Activated CD8-positive, alpha-beta memory T cell treated with anti-CD3 and anti-CD28 coated beads for 4 hours (primary cell): ENCODE data around the gene NACAD.
A peak's percentile ranks its signal among the peaks of the same experiment; 100 is the strongest.

ENCODE experiments used
- DNase-seq, 2 donors: peaks; one replicate each; pipeline ENCODE4 v3.0.0-alpha.2; 2020; ENCODE audit warnings: low read depth in 2 of 2

The NACAD gene, protein sequence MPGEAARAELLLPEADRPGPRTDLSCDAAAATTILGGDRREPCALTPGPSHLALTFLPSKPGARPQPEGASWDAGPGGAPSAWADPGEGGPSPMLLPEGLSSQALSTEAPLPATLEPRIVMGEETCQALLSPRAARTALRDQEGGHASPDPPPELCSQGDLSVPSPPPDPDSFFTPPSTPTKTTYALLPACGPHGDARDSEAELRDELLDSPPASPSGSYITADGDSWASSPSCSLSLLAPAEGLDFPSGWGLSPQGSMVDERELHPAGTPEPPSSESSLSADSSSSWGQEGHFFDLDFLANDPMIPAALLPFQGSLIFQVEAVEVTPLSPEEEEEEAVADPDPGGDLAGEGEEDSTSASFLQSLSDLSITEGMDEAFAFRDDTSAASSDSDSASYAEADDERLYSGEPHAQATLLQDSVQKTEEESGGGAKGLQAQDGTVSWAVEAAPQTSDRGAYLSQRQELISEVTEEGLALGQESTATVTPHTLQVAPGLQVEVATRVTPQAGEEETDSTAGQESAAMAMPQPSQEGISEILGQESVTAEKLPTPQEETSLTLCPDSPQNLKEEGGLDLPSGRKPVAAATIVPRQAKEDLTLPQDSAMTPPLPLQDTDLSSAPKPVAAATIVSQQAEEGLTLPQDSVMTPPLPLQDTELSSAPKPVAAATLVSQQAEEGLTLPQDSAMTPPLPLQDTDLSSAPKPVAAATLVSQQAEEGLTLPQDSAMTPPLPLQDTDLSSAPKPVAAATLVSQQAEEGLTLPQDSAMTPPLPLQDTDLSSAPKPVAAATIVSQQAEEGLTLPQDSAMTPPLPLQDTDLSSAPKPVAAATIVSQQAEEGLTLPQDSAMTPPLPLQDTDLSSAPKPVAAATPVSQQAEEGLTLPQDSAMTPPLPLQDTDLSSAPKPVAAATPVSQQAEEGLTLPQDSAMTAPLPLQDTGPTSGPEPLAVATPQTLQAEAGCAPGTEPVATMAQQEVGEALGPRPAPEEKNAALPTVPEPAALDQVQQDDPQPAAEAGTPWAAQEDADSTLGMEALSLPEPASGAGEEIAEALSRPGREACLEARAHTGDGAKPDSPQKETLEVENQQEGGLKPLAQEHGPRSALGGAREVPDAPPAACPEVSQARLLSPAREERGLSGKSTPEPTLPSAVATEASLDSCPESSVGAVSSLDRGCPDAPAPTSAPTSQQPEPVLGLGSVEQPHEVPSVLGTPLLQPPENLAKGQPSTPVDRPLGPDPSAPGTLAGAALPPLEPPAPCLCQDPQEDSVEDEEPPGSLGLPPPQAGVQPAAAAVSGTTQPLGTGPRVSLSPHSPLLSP (N-terminal part only)

DNA sequence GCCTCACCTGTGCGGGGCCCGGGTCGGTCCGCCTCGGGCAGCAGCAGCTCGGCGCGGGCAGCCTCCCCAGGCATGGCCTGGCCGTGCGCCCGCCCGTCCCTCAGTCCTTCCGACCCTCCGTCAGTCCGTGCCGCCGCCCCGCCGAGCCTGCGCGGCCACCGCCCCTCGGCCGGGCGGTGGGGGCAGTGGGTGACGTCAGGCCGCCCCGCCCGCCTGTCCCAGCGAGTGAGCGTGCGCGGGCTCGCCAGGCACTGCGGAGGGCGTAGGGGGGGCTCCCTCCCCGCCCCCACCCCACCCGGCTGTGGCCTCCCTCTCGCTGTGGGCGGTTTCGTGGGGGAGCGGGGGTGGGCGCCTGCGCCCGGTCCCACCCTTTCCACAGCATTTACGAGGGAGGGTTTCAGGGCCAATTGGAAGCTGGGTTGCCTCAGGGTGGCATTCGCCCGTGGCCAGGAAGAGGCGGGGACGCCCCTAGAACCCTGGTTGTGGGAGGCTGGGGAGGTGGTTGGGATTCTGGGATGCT is at the start of gene NACAD:
Gene NACAD, minus strand, starts transcription at position 149 of the 520 bp plus-strand sequence. Its CDS starts 75 bp downstream, at position 74.
- no peak for DNase-seq

GRCh38 chr7:45136106-45137060 is 47.6 kb upstream of the NACAD start:
- peak; percentile 29 to 38 for DNase-seq

DNA sequence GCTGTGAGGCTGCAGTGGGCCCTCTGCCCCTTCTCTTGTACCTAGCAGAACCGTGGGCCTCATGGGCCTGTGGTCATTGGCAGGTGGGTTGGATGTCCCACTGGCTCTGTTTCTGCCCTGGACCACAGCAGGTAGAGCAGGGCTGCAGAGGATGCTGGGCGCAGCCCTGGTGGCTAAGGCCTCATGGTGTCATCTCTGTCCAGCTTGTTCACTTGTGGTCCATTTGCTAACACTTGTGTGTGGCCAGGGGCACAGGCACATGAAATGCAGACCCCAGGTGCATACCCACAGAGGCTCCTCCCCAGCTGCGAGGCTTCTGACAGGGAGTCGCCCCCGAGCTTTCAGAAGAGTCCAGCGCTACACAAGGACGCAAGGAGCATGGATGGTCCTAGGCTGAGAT is 45.1 kb upstream of the NACAD start:
- DNase-seq: no peak

DNA sequence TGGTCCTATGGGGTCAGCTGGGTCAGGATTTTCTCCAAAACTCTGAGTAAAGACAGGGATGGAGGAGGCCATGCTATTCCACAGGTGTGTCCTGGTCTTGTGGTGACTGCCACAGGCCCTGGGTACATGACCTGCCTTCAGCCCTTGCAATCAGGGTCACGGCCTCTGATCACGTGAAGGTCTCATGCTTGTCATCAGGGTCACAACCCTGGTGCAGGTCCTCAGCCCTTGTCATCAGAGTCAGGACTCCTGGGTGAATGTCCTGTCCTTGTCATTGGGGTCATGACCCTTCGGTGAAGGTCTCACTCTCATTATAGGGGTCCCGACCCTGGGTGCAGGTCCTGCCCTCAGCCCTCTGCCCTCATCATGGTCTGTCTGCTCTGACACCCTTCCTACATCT is 44.6 kb upstream of the NACAD start:
- no peak for DNase-seq

DNA sequence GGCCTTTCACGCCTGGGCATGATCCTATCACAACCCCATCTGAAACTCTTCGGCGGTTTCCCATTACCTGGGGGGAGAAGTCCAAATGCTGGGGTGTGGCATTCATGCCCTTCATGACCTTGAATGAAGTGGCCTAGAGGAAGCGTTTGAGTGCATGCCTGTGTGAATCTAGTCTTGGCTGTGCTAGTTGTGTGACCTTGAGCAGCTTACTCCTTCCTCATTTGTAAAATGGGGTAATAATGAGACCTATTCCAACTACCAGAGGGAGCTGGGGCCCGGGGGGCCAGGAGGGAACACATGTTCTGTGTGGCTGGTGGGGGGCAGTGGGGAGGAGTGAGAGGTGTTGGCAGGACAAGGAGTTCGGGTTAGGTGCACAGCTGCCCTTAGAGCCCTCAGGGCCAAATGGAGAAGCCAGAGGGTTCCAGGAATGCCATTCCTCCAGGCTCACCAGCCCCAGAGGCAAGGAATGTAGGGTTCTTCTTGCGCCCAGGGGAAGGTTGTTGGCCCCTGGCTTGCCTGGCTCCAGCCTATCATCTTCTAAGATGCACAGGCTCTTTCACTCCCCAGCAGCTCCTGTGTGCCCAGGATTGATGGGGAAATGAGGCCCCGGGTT is 44.0 kb upstream of the NACAD start:
- DNase-seq: no peak

- DNase-seq: no peak
These were observed 43.1 kb upstream of the NACAD start for GRCh38 chr7:45131891-45132290.

- no peak for DNase-seq
These were observed 42.1 kb upstream of the NACAD start for GRCh38 chr7:45130910-45131309.

GRCh38 chr7:45129906-45130305 is 41.1 kb upstream of the NACAD start:
- no peak for DNase-seq

GRCh38 chr7:45129181-45129800 is 40.5 kb upstream of the NACAD start:
- no peak for DNase-seq

DNA sequence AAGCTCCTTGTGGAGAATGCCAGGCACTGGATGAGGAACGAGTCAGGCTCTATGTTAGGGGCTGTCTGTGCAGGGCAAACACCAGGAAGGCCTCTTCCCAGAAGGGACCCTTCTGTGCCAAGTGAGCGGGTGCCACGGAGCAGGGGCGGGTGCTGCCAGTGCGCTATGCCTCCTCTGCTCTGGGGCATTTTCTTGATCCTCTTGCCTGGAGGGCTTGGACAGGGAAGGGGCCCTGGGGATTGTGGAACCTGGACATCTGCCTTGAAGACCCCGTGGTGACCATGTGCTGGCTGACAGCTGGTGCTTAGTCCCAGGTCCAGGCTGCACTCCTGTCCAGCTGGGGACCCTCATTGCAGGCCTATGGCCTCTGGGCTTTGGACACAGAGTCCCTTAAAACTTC is 38.2 kb upstream of the NACAD start:
- DNase-seq: no peak

- DNase-seq: no peak
These were observed 37.4 kb upstream of the NACAD start for GRCh38 chr7:45126201-45126600.

GRCh38 chr7:45125193-45125904 is 36.6 kb upstream of the NACAD start:
- DNase-seq: no peak

- DNase-seq: no peak
These were observed 35.3 kb upstream of the NACAD start for GRCh38 chr7:45123913-45124710.

DNA sequence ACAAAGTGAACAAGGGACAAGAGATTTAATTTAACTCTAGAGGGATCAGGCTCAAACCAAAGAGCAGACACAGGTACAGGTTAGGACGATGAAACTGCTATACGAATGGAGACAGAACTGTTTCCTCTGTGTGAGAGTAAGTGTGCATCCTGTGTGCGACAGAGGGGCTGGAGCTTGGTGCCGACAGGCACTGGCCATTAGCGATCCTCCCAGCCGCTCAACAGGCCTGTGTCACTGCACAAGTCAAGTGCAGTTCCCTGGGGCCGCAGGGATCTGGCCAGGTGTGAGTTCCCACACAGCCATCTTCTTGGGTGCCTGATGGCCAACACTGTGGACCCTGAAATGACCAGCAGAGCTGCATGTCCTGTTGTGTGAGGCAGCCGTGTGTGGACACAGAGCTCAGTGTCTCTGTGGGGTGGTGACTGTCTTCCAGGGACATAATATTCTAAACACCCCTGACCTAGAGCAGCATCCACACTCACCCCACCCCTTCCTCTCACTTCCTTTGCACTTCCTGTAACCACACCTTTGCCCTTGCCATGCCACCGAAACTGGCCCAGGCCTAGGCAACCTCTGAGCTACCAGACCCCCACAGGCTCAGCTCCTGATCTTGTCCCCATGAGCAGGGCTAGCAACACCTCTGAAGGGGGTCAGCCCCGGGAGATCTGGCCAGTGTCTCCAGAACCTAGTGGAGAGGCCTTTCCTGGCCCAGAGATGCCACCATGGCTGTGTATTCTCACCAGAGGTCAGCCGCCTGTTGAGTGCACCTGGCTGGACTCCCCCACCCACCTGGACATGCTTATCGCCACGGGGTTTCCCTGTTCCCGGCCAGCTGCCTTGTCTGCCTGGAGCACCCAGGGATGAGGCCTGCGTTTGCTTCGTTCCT is 34.4 kb upstream of the NACAD start:
- DNase-seq: no peak

DNA sequence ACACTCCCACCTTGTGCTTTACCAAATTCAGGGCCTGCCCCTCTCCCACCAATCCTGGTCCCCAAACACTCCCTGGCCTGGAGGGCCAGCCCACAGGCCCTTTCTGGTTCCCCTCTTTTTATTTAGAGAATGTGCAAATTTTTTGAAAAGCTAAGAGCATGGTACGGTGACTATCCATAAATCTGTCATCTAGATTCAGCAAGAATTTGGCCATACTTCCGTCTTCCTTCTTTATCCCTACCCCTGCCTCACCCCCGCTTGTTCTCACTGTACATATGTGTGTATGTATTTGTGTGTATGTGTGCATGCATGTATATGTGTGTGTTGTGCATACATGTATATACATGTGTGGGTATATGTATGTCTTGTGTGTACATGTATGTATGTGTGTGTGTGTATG is 30.8 kb upstream of the NACAD start:
- DNase-seq: no peak

DNA sequence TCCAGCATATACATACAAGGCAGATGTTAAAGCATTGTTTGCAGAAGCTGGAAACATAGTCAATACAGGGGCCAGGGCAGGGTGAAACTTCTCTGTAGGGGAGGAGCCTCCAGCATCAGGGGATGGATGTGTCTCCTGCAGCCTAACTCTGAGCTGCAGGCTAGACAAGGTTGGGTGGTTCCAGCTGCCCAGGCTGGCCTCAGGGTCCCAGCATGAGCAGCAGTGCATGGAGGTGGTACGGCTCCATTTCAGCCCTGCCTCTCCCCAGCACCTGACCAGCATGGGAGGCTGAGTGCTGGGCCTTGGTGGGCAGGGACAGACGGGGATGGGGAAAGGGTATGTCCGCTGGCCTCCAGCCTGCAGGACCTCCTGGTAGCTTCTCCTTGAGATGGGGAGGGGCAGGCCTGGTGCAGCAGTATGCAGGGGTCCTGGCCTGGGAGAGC is 30.1 kb upstream of the NACAD start:
- no peak for DNase-seq

GRCh38 chr7:45118292-45118691 is 29.5 kb upstream of the NACAD start:
- no peak for DNase-seq
